NCI-H128 (cell line): Measurements from ENCODE around the gene PHF21A.

ENCODE experiments used
- DNase-seq: peaks from one replicate; lab custom pipeline; 2025; ENCODE audit not compliant: unreplicated experiment; lab: John Stamatoyannopoulos, UW

PHF21A gene

DNA sequence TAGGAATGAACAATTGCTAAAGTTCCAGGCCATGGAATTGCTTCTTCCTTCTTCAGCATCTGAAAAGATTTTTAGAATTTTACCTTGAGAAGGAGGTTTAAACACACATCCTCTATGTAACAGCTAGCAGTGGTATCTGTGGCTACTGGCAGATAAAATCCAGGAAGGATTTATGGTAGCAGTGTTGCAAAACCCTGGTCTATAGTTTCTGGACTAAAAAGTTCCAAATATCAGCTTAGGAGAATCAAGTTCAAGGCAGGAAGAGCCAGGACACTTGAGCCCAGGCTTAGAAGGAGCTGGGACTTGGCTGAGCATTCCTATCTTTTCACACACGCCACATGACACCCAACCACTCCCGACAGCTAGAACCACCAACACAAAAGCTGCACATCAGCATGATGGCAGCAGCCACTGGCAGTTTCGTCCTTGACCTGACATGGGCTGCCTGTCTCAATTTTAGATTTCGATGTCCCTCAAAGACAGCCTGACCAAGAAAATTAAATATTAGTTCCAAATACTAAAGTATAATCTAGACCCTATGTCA, 184.7 kb downstream of the PHF21A start:
- DNase-seq, result no peak

DNA sequence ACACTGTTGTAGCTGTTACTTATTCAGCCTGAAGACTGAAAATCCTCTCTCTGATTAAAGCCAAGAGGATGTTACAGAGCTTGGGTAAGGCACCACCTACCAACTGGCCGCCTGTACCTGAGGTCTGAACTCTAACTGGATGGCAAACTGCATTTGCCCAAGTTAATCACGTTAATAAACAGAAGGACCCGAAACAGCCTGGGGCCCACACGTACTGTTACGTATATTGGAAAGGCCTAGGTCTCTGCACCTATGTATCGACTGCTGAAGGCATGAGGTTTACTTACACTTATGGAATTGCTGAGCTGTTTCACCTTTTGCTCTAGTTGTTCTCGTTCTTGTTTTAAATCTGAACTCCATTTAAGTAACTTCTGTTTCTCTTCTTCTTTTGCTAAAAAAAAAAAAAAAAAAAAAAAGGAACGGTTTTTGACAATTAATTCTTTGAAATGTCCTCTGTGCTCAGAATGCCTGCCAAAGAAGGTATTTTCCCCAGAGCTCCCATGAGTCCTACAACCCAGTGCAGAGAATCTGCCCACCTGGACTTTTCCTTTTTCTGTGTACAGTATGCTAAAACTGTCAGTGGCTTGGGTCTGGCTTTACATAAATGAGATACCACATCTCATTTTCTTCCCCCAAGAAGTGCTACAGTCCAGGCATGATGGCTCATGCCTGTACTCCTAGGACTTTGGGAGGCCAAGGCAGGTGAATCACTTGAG, 185.7 kb downstream of the PHF21A start:
- DNase-seq, result no peak

DNA sequence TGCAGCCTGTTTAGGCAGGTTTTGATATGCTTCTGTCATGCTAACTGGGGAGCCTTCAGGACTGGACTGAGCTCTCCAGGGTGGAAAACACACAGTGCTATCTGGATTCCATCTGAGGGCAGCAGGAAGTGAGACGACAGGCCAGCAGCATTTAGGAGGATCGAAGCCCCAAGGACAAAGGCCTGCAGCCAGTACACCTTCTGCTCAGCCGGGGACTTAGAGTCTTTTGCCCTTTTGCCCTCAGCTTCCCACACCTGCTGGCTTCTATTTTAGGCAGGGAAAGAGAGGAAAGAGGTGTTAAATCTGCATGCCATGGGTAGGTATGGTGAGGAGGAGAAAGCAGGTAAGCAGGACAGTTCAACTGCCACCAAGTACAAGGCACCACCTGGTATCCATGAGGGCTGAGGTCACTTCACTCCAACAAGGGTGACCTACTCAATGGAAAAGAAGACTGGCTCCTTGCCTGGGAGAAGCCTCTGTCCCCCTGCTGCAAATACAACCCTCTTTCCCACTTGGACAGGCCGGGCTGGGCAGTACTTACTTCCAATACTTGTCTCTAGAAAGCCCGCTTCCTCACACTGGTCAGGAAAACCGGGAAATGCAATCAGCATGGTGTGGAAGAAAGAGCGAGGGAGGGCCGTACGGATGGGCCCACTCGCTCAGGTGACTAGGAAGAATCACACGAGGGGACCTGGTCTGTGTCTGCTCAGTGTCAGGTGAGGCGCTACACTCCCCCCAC, 186.5 kb downstream of the PHF21A start:
- DNase-seq, result no peak

DNA sequence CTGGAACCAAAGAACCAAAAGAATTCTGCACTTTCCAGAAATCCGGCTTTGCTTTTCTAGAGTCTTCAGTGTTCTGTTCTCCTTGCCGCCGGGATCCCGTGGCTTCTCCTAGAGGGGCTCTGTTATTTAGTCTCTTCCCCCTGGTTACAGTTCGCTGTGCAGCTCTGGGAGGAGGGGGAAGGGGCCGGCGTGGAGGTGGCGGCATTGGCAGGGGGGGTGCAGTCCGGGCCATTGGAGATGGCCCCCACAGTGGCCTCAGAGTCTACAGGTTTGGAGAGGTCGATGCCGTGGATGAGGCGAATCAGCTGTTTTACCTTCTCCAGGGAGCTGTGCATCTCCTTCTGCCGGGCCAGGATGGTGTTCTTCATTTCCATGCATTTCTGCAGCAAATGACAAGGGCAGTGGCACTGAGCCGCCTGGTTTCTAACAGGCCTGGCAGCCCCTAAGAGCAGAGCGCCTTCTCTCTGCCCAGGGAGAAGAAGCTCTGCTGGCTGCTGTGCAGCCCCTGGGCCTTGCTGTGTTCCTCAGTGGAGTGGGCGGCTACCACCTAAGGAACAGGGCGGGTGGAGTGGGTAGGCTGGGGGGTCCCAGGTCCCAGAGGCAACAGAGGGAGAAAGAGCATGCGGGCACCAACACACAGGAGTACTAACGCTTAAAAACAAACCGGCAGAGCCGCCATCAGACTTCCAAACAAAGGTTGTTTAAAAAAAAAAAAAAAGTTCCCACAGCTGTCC, 187.2 kb downstream of the PHF21A start:
- no peak for DNase-seq

DNA sequence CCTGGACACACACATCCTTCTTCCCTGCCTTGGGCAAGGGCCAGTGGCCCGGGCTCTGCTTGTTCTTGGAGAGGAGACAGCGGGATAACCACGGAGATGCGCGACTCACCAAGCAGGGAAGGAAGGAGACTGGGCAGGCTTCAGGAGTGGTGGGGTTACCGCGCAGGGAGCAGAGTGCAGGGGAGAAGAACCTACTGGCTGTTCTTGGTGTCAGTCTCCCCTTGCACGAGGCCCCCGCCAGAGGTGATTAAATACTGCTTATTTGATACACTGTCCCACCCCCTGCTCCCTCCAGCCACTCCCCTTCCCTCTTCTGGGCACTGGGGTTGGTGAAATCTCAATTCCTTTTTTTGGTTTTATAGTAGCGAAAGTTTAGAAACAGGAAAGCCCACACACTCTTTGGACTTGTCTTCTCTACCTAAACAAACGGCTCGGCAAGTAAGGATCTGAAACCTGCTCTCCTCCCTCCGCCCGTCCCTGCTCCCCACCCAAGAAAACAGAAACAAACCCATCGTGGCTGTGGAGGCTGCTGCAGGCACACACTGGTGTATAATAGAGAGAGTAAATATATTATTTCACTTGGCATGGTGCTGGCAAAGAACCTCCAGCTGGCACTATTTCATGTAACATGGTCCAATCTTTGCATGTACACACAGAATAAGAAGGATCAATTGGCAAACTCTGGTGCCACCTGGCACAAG, 188.0 kb downstream of the PHF21A start:
- DNase-seq, result no peak

DNA sequence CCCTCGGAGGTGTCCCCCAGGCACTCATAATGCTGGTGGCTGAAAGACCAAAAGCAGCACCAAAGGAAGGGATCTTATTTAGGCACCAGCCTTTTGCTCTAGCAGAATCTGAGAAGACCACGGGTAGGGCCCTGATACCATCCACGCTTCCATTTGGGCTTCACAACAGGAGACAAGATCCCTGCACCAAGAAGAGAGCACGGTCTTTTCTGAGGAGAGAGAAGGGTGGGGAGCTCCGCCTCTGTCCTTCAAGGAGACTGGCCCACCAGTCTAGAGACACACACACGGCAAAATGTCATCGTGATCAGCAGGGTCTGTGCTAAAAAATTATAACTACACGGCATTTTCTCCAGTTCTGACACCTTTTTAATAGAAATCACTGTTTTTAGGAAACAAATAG, 189.0 kb downstream of the PHF21A start:
- DNase-seq, result no peak

DNA sequence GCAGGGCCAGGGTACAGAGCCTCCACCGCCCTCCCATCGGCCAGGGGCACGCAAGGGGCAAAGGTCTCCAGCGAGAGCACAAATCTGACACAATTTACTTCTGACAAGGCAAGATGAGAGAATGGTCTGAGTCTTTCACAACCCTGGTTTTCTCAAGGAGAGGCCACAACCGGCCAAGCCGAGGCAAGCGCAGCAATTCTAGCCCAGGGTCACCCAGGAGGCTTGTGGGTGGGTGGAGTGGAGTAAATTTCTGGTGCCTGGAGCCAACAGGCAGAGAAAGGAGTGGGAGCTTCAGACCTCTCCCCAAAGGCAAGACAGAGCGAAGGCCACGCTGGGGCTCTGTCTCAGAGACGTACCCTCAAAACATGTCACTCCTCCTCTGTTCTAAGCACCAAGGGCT, 189.5 kb downstream of the PHF21A start:
- DNase-seq, result no peak

DNA sequence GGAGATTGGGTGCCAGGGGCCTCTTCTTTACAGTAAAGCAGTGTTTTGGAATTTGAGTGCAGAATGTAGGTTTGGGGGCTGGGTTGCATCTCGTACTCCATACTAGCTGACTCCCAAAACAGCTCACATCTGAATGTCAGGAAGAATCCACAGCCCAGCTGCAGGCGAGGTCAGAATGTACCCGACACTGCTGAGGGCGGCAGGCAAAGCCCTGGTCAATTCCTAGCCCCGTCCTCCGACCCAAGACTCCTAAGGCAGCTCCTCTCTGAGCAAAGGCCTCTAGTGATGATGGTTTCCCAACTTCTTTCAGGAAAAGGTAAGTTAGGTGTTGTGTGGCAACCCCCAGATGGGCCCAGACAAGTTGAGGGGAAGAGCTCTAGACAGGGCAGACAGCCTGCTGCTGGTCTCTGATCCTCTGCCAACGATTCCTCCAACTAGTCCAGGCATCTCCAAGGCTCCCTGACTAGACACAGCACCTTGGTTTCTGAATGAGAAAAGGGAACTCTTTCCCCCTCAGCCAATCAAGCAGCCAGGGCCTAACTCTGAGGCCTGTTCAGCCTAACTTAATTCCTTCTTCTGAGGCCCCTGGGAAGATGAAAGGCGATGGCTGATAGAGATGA, 190.2 kb downstream of the PHF21A start:
- DNase-seq, result no peak

DNA sequence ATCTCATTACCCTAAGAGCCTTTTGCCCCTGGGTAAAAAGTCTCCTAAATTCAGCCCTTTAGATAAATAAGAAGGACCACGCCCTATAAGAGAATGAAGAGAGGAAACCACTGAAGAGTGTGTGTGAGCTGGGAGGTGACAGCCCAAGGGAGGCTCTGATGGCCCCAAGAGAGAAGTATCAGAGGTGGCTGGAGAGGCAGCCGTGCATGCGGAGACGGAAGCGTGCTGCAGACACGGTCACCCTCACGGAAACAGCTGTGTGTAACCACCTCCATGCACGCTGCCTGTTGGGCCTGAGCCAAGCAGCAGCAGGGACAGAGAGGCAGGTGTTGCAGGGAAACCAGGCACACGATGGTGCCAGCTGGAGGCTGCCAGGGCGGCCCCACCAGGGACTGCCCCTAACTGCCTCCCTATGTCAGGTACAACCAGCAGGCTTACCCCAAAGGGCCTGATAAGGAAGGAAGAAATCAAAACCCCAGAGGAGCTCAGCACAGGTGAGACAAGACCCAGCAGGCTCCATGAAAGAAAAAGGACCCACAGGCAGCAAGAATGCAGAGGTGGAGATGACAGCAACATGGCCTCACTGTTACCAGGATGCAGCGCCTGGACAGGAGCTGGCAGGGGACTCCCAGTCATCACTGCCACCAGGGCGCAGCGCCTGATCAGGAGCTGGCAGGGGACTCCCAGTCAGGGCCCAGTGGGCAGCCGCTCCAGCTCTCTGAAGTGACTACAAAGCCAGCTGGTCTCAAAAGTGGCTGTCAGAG, 191.0 kb downstream of the PHF21A start:
- DNase-seq, result peak; percentile 9

DNA sequence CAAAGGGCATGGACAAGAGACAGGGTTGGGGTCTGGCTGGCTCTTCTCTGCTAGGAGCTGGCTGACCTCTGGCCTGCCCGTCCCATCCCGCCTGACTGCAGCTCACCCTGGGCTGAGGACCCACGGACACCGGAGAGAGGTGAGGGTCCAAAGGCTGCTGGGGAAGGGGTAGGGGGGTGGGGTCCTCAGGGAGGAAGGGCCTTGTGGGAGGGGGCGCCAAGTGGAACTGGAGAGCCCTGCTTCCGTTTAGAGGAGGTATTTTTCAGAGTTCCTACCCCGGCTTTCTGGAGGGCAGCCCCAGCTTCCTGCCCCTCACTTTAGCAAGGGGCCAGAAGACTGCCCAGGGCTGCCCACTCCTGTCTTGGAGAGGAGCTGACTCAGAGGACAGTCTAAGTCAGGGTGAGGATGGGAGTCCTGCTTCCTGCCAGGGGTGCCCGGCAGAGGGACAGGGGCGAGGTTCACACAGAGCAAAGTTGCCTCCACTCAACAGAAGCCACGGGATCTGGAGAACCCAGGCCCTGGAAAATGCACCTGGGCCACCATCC, 191.7 kb downstream of the PHF21A start:
- no peak for DNase-seq

DNA sequence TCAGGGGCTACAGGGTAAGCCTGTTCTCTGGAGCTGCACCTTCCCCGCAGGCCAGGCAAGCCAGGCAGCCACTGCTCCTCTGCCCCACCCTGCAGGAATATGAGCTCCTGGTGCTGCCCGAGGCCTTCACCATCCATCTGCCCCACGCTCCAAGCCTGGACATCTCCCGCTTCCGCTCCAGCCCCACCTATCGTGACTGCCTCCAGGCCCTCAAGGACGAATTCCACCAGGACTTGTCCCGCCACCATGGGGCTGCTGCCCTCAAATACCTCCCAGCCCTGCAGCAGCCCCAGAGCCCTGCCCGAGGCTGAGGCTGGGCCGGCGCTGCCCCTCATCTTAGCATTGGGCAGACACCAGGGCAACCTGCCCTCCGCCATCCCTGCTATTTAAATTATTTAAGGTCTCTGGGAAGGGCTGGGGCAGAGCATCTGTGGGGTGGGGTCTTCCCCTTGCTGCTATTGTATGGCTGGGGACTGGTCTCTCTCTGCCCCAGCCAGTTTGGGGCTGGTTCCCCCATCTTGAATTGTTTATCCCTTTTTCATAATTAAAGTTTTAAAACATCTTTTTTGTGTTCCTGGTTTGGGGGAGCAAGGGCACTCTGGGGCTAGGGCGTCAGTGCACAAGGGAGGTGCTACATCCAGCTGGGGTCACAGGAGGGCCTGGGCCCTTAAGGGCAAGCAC, 192.6 kb downstream of the PHF21A start:
- DNase-seq, result no peak

DNA sequence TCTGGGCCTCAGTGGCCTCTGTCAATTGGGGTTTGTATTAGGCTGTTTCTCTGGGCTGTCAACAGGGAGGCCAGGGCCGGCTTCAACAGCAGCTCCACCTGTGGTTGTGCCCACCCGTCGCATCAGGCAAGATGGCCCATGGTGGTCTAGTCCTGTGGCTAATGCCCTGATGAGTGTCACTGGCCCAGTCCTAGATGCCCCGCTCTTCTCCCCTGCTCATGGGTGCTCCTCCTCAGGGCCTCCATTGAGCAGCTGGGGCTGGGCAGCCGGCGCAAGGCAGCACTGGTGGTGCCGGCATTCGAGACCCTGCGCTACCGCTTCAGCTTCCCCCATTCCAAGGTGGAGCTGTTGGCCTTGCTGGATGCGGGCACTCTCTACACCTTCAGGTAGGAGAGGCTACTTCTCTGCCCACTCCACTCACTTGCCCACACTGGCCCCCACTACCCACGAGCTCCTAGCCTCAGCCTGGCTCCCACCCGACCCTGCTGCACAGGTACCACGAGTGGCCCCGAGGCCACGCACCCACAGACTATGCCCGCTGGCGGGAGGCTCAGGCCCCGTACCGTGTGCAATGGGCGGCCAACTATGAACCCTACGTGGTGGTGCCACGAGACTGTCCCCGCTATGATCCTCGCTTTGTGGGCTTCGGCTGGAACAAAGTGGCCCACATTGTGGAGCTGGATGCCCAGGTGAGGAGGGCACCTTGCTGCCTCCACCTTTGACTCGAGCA, 193.4 kb downstream of the PHF21A start:
- no peak for DNase-seq

DNA sequence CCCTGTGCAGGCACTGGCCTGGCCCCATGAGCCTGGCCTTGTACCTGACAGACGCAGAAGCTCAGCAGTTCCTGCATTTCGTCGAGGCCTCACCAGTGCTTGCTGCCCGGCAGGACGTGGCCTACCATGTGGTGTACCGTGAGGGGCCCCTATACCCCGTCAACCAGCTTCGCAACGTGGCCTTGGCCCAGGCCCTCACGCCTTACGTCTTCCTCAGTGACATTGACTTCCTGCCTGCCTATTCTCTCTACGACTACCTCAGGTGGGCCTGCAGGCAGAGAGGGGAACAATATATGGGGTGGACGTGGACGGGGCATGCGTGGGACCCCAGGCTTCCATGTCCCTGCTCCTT, 193.9 kb downstream of the PHF21A start:
- no peak for DNase-seq

DNA sequence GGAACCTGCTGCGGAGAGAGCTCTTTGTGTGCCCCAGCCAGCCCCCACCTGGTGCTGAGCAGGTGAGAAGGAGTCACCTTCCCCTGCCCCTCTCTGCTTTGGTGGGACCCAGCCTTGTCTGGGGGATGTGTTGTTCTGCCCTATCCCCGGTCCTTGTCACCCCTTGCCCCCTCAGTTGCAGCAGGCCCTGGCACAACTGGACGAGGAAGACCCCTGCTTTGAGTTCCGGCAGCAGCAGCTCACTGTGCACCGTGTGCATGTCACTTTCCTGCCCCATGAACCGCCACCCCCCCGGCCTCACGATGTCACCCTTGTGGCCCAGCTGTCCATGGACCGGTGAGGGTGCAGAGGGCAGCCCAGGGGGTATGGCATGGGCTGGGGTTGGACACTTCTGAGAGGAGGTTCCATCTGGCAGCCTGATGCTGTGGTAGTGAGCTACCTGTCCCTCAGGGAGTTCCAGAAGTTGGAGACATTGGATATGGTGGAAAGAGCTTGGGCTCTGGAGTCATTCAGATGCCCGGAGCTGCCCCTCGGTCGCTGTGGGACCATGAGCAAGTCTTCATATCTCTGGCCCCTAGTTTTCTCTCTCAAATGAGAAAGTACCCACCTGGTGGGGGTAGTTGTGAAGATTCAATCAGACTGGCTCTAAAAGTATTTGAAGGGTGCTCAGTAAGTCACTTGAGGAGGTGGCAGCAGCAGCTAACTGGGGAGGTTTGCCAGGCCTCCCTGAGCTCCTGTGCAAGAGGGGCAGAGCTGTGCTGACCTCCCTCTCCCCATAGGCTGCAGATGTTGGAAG, 194.5 kb downstream of the PHF21A start:
- no peak for DNase-seq

DNA sequence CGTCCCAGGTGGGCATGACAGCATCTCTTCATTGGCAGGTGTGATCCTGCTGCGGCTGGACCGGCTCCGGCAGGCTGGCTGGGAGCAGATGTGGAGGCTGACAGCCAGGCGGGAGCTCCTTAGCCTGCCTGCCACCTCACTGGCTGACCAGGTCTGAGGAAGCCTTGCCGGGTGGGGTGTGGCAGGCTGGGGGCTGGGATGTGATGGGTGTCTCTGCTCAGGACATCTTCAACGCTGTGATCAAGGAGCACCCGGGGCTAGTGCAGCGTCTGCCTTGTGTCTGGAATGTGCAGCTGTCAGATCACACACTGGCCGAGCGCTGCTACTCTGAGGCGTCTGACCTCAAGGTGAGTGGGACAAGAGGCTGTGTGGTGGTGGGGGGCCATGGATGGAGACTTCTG, 195.3 kb downstream of the PHF21A start:
- no peak for DNase-seq

DNA sequence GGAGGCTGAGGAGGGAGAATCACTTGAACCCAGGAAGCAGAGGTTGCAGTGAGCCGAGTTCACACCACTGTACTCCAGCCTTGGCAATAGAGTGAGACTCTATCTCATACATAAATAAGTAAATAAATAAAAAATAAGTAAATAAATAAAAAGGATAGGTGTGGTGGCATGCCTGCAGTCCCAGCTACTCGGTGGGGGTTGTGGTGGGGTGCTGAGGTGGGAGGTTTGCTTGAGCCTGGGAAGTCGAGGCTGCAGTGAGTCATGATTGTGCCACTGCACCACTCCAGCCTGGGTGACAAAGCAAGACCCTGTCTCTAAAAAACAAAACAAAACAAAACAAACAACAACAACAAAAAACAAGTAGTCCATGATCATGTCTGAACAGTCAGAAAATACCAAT, 195.7 kb downstream of the PHF21A start:
- no peak for DNase-seq

DNA sequence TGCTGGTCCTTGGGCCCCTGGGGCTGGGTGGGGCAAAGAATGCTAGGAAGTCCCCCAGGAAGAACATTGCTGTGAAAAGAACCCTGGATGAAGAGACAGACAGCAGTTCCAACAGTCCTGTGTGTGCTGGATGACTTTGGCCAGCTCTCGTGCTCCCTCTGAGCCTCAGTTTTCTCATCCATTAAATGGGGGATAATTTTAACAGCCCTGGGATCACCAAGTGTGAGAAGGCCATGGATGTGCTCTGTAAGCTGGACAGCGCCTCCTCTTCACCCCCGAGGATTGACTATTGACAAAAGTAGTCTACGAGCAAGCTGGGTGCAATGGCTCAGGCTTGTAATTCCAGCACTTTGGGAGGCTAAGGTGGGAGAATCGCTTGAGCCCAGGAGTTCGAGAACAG, 196.3 kb downstream of the PHF21A start:
- no peak for DNase-seq
